ENCODE measurements around the gene LSAMP. TPM values are rescaled to one million over a fixed set of nuclear protein-coding genes. Genes with fewer than 3 reads are reported as not detected.

Gene LSAMP
- total RNA-seq, 1 experiment from 2014 or later: 0.15 TPM

DNA sequence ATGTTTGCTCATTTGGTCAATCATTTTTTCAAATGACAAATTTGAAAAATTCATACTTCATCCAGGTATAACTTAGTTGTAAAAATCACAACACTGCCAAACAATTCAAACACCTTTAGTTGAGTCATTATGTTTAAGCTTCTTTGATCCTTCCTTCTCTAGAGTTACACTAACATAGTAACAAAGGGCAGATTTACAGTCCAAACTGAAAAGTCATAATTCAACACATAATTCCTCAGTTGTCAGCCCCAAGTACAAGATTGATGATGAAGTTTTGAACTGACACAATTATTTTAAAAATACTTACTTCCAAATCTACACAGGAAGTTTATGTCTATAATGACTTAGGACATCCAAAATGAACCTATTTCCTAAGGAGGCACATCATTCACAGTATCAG lies 264.1 kb downstream of the LSAMP start:
- CTCF ChIA-PET: no interaction called here

GRCh38 chr3:116179091-116179490 lies 266.2 kb downstream of the LSAMP start:
- no peak overlapping the region for H3K27ac ChIP-seq (ENCODE audit: low read length)
- POLR2A ChIA-PET (ENCODE audit: unreplicated experiment): no interaction called here

More for the DNA sequence above, 264.1 kb downstream of the LSAMP start:
- ATAC-seq (no peak), DNase-seq (no peak)
- Histone ChIP-seq H3K9me2 (replicated peaks; ENCODE audit: low read length) (no peaks in the 10 kb centered on the region), H3K27me3 (ENCODE audit: low read length) (no peaks in the 10 kb centered on the region), H3K4me1 (ENCODE audit: insufficient read depth, low read length) (no peaks in the 10 kb centered on the region), H3K4me3 (ENCODE audit: low read length) (no peak overlapping the region), H3K36me3 (ENCODE audit: low read depth, low read length) (no peaks in the 10 kb centered on the region), H3K4me2 (ENCODE audit: low read length) (no peak overlapping the region), H3F3A (ENCODE audit: low read length, unreplicated experiment) (no peaks in the 10 kb centered on the region), H3K9ac (ENCODE audit: low read length) (no peak overlapping the region), H2AFZ (ENCODE audit: low read length) (no peak overlapping the region), H3K9me3 (ENCODE audit: low read length) (no peaks in the 10 kb centered on the region), H3K79me2 (ENCODE audit: low read length) (no peaks in the 10 kb centered on the region), H4K20me1 (ENCODE audit: low read length) (no peaks in the 10 kb centered on the region), H3K27ac (ENCODE audit: low read length) (no peak overlapping the region)
- BruUV-seq (replicated peaks): no TSS peak
- intact Hi-C loops (cut with micrococcal nuclease): no loop called here
- TF ChIP-seq EZH2phosphoT487 (IDR thresholded peaks at IDR 0.05; ENCODE audit: borderline replicate concordance, low read length): no peak
- TF ChIP-seq CTCF (conservative IDR thresholded peaks at IDR 0.05; ENCODE audit: low read depth, low read length): no peak
- no peak for TF ChIP-seq EZH2 (IDR thresholded peaks at IDR 0.05; ENCODE audit: low read length, unreplicated experiment)
- POLR2A ChIA-PET (ENCODE audit: unreplicated experiment): no interaction called here

More at GRCh38 chr3:116179091-116179490, 266.2 kb downstream of the LSAMP start:
- no peaks in the 10 kb centered on the region for H3K9me3 ChIP-seq (ENCODE audit: low read length)
- H3K4me1 ChIP-seq (ENCODE audit: insufficient read depth, low read length): no peaks in the 10 kb centered on the region
- ATAC-seq (no peak), DNase-seq (no peak)
- no peaks in the 10 kb centered on the region for H3K79me2 ChIP-seq (ENCODE audit: low read length)
- H3K9me2 ChIP-seq (replicated peaks; ENCODE audit: low read length): no peaks in the 10 kb centered on the region
- TF ChIP-seq CTCF (conservative IDR thresholded peaks at IDR 0.05; ENCODE audit: low read depth, low read length) (no peak), EZH2 (IDR thresholded peaks at IDR 0.05; ENCODE audit: low read length, unreplicated experiment) (no peak), EZH2phosphoT487 (IDR thresholded peaks at IDR 0.05; ENCODE audit: borderline replicate concordance, low read length) (no peak)
- no peak overlapping the region for H3K4me2 ChIP-seq (ENCODE audit: low read length)
- BruUV-seq (replicated peaks): no TSS peak
- no peaks in the 10 kb centered on the region for H4K20me1 ChIP-seq (ENCODE audit: low read length)
- no peak overlapping the region for H3K9ac ChIP-seq (ENCODE audit: low read length)
- H3K36me3 ChIP-seq (ENCODE audit: low read depth, low read length): no peaks in the 10 kb centered on the region
- no peaks in the 10 kb centered on the region for H3K27me3 ChIP-seq (ENCODE audit: low read length)
- no peaks in the 10 kb centered on the region for H3F3A ChIP-seq (ENCODE audit: low read length, unreplicated experiment)
- intact Hi-C loops (cut with micrococcal nuclease): no loop called here
- H3K4me3 ChIP-seq (ENCODE audit: low read length): no peak overlapping the region
- no peak overlapping the region for H2AFZ ChIP-seq (ENCODE audit: low read length)
- CTCF ChIA-PET: no interaction called here

All from PC-3 (cell line).